Nephron (organoid): Measurements from ENCODE around the gene LGALS3BP.
"Not testable (repeated sequence)": the region's sequence is repeated elsewhere in the genome, so short reads cannot be mapped to it uniquely, and the experiment has no call there.

Source experiments
- H3K27ac Mint-ChIP-seq, 3 experiments: 2 replicates each; pipeline ENCODE4 v1.8.0; 2020; ENCODE audit warnings: mixed read lengths in 3 of 3, mild to moderate bottlenecking in 2 of 3, moderate library complexity in 1 of 3
- H3K27me3 Mint-ChIP-seq: 2 replicates; pipeline ENCODE4 v1.8.0; 2021; ENCODE audit warnings: low read depth, mild to moderate bottlenecking, moderate library complexity, mixed read lengths
- H3K36me3 Mint-ChIP-seq: 2 replicates; pipeline ENCODE4 v1.8.0; 2020; ENCODE audit warnings: low read depth, mixed read lengths
- H3K4me1 Mint-ChIP-seq: 2 replicates; pipeline ENCODE4 v1.8.0; 2020; ENCODE audit warnings: mixed read lengths
- H3K4me3 Mint-ChIP-seq, 3 experiments: 2 replicates each; pipeline ENCODE4 v1.8.0; 2020; ENCODE audit warnings: mild to moderate bottlenecking in 3 of 3, mixed read lengths in 3 of 3, moderate library complexity in 2 of 3
- H3K9me3 Mint-ChIP-seq: 2 replicates; pipeline ENCODE4 v1.8.0; 2020; ENCODE audit warnings: mixed read lengths
- CTCF ChIP-seq, 3 experiments: fragments of 200-600 bp; sonication (generic); IDR thresholded peaks; one replicate each; pipeline ENCODE4 v1.5.0; 2021; ENCODE audit warnings: antibody characterized with exemption in 3 of 3; ENCODE audit not compliant: unreplicated experiment in 3 of 3

The LGALS3BP gene

GRCh38 chr17:78950870-78951269 is 28.9 kb downstream of the LGALS3BP start:
- Mint-ChIP-seq H3K27ac (peak overlapping the region; percentile 93 to 98 (median 98)), H3K4me3 (no peak overlapping the region), H3K27me3 (peaks cover 7% of the 10 kb centered on the region), H3K4me1 (peaks cover 29% of the 10 kb centered on the region), H3K36me3 (no peaks in the 10 kb centered on the region), H3K9me3 (peaks cover 16% of the 10 kb centered on the region)
- no peak for TF ChIP-seq CTCF (IDR thresholded peaks at IDR 0.05; ENCODE audit: unreplicated experiment in 3 of 3)

- no peaks in the 10 kb centered on the region for H3K36me3 Mint-ChIP-seq
- peaks cover 13% of the 10 kb centered on the region for H3K4me1 Mint-ChIP-seq
- peaks cover 3% of the 10 kb centered on the region for H3K27me3 Mint-ChIP-seq
- H3K27ac Mint-ChIP-seq, result peak overlapping the region; percentile 76 to 92 (median 89)
- peaks cover 16% of the 10 kb centered on the region for H3K9me3 Mint-ChIP-seq
- TF ChIP-seq CTCF (IDR thresholded peaks at IDR 0.05; ENCODE audit: unreplicated experiment in 3 of 3), result no peak
- H3K4me3 Mint-ChIP-seq, result no peak overlapping the region
Measured at GRCh38 chr17:78947235-78948149, 32.2 kb downstream of the LGALS3BP start.

DNA sequence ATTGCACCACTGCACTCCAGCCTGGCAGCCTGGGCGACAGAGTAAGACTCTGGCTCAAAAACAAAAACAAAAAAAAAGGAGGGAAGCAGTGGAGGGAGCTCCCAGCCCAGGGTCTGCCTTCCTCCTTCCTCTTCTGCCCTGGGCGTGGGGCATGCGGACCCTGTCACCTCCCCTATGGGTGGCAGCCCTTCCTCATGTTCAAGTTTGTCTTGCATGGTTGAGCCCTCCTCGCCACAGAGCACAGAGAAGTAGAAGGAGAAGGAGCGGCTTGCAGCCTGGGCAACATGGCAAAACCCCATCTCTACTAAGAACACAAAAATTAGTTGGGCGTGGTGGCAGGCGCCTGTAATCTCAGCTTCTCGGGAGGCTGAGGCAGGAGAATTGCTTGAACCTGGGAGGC is 33.1 kb downstream of the LGALS3BP start:
- Mint-ChIP-seq H3K4me1 (peaks cover 4% of the 10 kb centered on the region), H3K4me3 (no peak overlapping the region), H3K9me3 (peaks cover 16% of the 10 kb centered on the region), H3K27me3 (peaks cover 8% of the 10 kb centered on the region), H3K36me3 (no peaks in the 10 kb centered on the region), H3K27ac (peak overlapping the region in 2 of 3 experiments; percentile 33 to 89)
- TF ChIP-seq CTCF (IDR thresholded peaks at IDR 0.05; ENCODE audit: unreplicated experiment in 3 of 3), result no peak

DNA sequence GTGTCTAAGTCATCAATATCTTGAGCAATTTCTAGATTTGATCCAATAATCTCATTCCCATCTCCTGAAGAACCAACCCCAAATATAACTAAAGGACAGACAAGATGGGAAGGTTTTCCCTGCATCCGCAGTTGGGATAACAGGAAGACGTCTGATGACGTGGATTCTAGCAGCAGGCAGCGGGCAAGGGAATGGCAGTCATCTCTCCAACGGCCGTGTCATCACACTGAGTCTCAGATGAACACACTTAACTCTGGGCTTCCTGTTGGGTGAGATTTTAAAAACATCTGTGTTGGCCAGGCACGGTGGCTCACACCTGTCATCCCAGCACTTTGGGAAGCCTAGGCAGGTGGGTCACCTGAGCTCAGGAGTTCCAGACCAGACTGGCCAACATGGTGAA is 33.6 kb downstream of the LGALS3BP start:
- H3K4me1 Mint-ChIP-seq, result no peaks in the 10 kb centered on the region
- H3K36me3 Mint-ChIP-seq, result no peaks in the 10 kb centered on the region
- H3K27ac Mint-ChIP-seq, result peak overlapping the region in 1 of 3 experiments; percentile 33
- H3K9me3 Mint-ChIP-seq, result peaks cover 13% of the 10 kb centered on the region
- TF ChIP-seq CTCF (IDR thresholded peaks at IDR 0.05; ENCODE audit: unreplicated experiment in 3 of 3), result no peak
- peaks cover 8% of the 10 kb centered on the region for H3K27me3 Mint-ChIP-seq
- no peak overlapping the region for H3K4me3 Mint-ChIP-seq

- not testable (repeated sequence) for H3K4me3 Mint-ChIP-seq, H3K9me3 Mint-ChIP-seq, H3K27me3 Mint-ChIP-seq
Measured at GRCh38 chr17:78945455-78945854, 34.3 kb downstream of the LGALS3BP start.

DNA sequence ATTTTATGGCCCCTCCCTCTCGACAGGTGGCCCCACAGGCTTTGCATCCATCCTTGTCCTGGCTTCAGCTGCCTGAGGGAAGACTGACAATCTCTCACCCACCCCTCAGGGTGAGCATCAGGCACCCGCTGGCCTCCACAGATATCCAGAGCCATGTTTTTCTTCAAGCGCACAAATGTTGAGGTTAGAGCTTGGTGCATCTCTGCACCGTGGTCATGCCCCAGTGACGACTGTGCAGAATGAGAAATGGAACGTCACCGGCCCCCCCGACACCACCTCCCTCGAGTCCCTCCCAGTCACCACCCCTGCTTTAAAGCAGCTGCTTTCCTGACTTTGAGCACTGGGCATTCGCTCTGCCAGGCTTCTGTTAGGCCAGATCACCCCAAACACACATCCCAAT is 34.8 kb downstream of the LGALS3BP start:
- Mint-ChIP-seq H3K27me3 (peaks cover 8% of the 10 kb centered on the region), H3K36me3 (no peaks in the 10 kb centered on the region), H3K4me1 (peaks cover 10% of the 10 kb centered on the region), H3K27ac (no peak overlapping the region), H3K9me3 (peaks cover 5% of the 10 kb centered on the region), H3K4me3 (no peak overlapping the region)
- TF ChIP-seq CTCF (IDR thresholded peaks at IDR 0.05; ENCODE audit: unreplicated experiment in 3 of 3), result no peak

More at GRCh38 chr17:78945455-78945854, 34.3 kb downstream of the LGALS3BP start:
- not testable (repeated sequence) for H3K4me1 Mint-ChIP-seq, H3K36me3 Mint-ChIP-seq, H3K27ac Mint-ChIP-seq
